ENCODE results near the gene TMX2. TPM values are rescaled to one million over a fixed set of nuclear protein-coding genes. Genes with fewer than 3 reads are reported as not detected.

TMX2 gene
- total RNA-seq, 2 donors from 2014 or later: 41.3 to 49.3 TPM

DNA sequence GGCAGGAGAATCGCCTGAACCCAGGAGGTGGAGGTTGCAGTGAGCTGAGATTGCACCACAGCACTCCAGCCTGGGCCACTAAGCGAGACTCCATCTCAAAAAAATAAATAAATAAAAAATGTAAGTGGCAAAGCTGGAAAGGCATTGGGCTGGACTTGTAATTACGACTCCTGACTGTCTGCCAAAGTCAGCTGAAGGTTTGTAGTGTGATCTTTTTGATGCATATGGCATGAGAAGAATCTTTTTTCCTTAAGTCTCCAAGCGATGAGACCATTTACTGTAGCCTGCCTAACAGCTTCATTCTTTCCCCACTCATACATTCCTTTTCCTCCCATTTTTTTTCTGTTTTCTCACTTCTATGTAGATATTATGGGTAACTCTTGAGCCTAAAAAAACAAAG lies 74.0 kb downstream of the TMX2 start:
- no peak for DNase-seq (ENCODE audit: low spot score)
- intact Hi-C loops (cut with DNase I): no loop called here

DNA sequence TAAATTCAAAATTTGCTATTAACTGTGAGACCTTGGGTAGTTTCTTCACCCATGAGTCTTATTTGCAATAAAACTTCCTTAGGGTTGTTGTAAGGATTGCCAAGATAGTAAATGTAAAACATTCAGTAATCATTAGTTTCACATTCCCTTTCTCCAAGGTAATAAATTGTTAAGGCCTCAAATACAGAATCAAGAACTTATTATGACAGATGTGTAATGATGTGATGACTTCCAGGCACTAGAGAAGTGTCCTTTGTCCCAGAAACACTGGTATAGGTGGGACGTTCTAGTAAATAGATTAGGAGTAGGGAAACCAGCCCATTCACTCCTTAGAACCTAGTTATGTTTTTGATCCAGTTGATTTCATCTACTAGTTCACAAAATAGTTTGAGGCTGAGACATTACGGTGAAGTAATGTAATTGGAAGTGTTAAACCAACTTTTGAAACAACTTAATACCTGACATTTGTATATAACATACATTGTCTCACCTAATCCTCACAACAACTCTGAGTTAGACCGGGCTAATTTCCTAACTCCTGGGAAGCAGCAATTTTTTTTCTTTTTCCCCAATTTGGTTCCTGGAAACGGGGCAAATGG lies 74.7 kb downstream of the TMX2 start:
- intact Hi-C loops (cut with DNase I): no loop called here
- no peak for DNase-seq (ENCODE audit: low spot score)

DNA sequence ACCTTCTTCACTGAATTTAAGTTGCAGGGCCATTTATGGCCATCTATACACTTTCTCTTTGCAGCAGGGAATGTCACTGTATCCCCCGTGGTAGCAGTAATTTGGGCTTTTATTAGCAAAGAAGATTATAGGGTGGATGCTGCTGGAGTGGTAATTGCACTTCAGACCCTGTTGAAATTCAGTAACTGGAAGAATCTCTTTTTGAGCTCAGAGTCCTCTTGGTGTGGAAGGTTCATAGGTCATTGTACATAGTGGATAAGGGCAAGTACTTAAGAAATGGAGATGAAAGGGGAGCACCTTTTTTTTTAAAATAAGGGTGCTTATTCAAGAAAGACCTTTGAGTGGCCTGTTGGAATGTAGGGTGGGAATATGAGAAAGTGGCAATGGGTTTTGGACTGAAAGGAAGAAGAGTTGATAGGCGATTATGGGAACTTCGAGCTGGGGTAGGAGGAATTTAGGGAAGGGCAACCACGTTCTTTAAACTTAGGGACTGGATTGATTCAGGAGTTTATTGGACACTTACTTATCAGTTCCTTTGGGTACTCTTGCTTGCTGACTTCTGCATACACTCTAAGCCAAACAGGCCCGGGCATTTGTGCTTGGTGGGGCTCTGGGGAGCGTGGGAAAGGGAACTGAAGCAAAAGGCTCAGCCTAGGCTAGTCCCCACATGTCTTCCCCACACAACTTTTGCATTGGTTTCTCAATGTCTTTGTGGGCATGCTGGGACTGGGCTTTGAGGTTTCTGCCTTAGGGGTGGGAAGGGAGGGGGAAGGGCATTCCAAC lies 75.7 kb downstream of the TMX2 start:
- no peak for DNase-seq (ENCODE audit: low spot score)
- intact Hi-C loops (cut with DNase I): no loop called here

- intact Hi-C loops (cut with DNase I): no loop called here
- no peak for DNase-seq (ENCODE audit: low spot score)
These were observed 76.3 kb downstream of the TMX2 start for GRCh38 chr11:57788703-57789088.

Other genes starting within 250 kb of the TMX2 start
- gene SLC43A1, start 196.9 kb upstream of the TMX2 start, total RNA-seq: 10 to 100 TPM in 1 of 2 donors, 1 to 10 TPM in 1; 8.1 to 11.5 TPM
- 10 to 100 TPM; 31.8 to 38.1 TPM for gene TIMM10, start 181.8 kb upstream of the TMX2 start, total RNA-seq
- gene SMTNL1, start 175.0 kb upstream of the TMX2 start, total RNA-seq: not detected
- gene UBE2L6, start 144.9 kb upstream of the TMX2 start, total RNA-seq: 10 to 100 TPM; 50.3 to 56.9 TPM
- 100 to 1,000 TPM; 501 to 774 TPM for gene SERPING1, start 114.9 kb upstream of the TMX2 start, total RNA-seq
- 1 to 10 TPM in 1 of 2 donors, under 1 TPM in 1; 0.33 to 1.3 TPM for gene YPEL4, start 62.7 kb upstream of the TMX2 start, total RNA-seq
- gene CLP1, start 54.8 kb upstream of the TMX2 start, total RNA-seq: 10 to 100 TPM in 1 of 2 donors, 1 to 10 TPM in 1; 7.6 to 10.3 TPM
- gene ZDHHC5, start 44.5 kb upstream of the TMX2 start, total RNA-seq: 10 to 100 TPM; 49.7 to 58.0 TPM
- gene MED19, start 378 bp upstream of the TMX2 start, total RNA-seq: 1 to 10 TPM; 8.6 to 9.8 TPM
- 10 to 100 TPM; 61.8 to 74.3 TPM for gene SELENOH, start 28.9 kb downstream of the TMX2 start, total RNA-seq
- not detected for gene BTBD18, start 39.2 kb downstream of the TMX2 start, total RNA-seq
- 100 to 1,000 TPM; 131 to 140 TPM for gene CTNND1, start 49.2 kb downstream of the TMX2 start, total RNA-seq

Data from posterior vena cava (tissue), 2 donors.